Liver (tissue), 3 donors: Measurements from ENCODE around the gene APOA1.

ENCODE experiments used
- CTCF ChIP-seq: fragments of 150-350 bp; IDR thresholded peaks from 2 replicates; pipeline ENCODE4 v1.5.1; 2017; ENCODE audit warnings: improper control_type of control experiment, low read depth, low read length; ENCODE audit not compliant: missing input control
- EGR1 ChIP-seq, 2 donors: IDR thresholded peaks; 2 replicates each; pipeline ENCODE4 v1.6.1; 2016 to 2018; ENCODE audit warnings: antibody characterized with exemption in 2 of 2, low read depth in 2 of 2
- FOXA1 ChIP-seq: IDR thresholded peaks from 2 replicates; pipeline ENCODE4 v1.6.1; 2016; ENCODE audit warnings: antibody characterized with exemption
- GABPA ChIP-seq, 2 donors: IDR thresholded peaks in 1 of 2; conservative IDR thresholded peaks in 1 of 2; 2 replicates each; pipeline ENCODE4 v1.6.1; 2016; ENCODE audit warnings: antibody characterized with exemption in 2 of 2, mild to moderate bottlenecking in 1 of 2, moderate library complexity in 1 of 2
- HNF4A ChIP-seq, 2 donors: conservative IDR thresholded peaks; 2 replicates each; pipeline ENCODE4 v1.6.1; 2016; ENCODE audit warnings: antibody characterized with exemption in 2 of 2, mild to moderate bottlenecking in 2 of 2
- RAD21 ChIP-seq, 2 donors: IDR thresholded peaks; 2 replicates each; pipeline ENCODE4 v1.6.1; 2016; ENCODE audit warnings: antibody characterized with exemption in 2 of 2, mild to moderate bottlenecking in 2 of 2
- REST ChIP-seq: IDR thresholded peaks from 2 replicates; pipeline ENCODE4 v1.6.1; 2016; ENCODE audit warnings: antibody characterized with exemption, mild to moderate bottlenecking
- RXRA ChIP-seq, 2 donors: IDR thresholded peaks; 2 replicates each; pipeline ENCODE4 v1.6.1; 2017 to 2018; ENCODE audit warnings: antibody characterized with exemption in 2 of 2, mild to moderate bottlenecking in 1 of 2
- TAF1 ChIP-seq: conservative IDR thresholded peaks from 2 replicates; pipeline ENCODE4 v1.6.1; 2016; ENCODE audit warnings: antibody characterized with exemption, mild to moderate bottlenecking
- YY1 ChIP-seq: IDR thresholded peaks from 2 replicates; pipeline ENCODE4 v1.6.1; 2016; ENCODE audit warnings: antibody characterized with exemption, mild to moderate bottlenecking
- TF ChIP-seq, protein P1 (sequence below): IDR thresholded peaks from 2 replicates; pipeline ENCODE4 v1.6.1; 2016; ENCODE audit warnings: antibody characterized with exemption
- TF ChIP-seq, protein P2 (sequence below): IDR thresholded peaks from 2 replicates; pipeline ENCODE4 v1.6.1; 2016; ENCODE audit warnings: antibody characterized with exemption
- TF ChIP-seq, protein P3 (sequence below): IDR thresholded peaks from 2 replicates; pipeline ENCODE4 v1.6.1; 2016; ENCODE audit warnings: antibody characterized with exemption
- donor health status: healthy.
- donor health status: healthy.

- TF ChIP-seq CTCF (no peak), RAD21 (IDR thresholded peaks at IDR 0.05) (peak; percentile 20 to 28), HNF4A (conservative IDR thresholded peaks at IDR 0.05) (peak; percentile 87), REST (peak; percentile 11), FOXA1 (no peak), EGR1 (IDR thresholded peaks at IDR 0.05; ENCODE audit: low read depth in 2 of 2) (no peak), TAF1 (peak; percentile 20), RXRA (IDR thresholded peaks at IDR 0.05) (peak; percentile 64 to 68), YY1 (no peak), GABPA (IDR thresholded peaks at IDR 0.05 in 1 of 2, conservative IDR thresholded peaks at IDR 0.05 in 1 of 2) (no peak)
- TF ChIP-seq, protein P1, sequence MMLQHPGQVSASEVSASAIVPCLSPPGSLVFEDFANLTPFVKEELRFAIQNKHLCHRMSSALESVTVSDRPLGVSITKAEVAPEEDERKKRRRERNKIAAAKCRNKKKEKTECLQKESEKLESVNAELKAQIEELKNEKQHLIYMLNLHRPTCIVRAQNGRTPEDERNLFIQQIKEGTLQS, result no peak
- TF ChIP-seq, protein P2, sequence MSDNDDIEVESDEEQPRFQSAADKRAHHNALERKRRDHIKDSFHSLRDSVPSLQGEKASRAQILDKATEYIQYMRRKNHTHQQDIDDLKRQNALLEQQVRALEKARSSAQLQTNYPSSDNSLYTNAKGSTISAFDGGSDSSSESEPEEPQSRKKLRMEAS, result peak; percentile 1
- TF ChIP-seq, protein P3, sequence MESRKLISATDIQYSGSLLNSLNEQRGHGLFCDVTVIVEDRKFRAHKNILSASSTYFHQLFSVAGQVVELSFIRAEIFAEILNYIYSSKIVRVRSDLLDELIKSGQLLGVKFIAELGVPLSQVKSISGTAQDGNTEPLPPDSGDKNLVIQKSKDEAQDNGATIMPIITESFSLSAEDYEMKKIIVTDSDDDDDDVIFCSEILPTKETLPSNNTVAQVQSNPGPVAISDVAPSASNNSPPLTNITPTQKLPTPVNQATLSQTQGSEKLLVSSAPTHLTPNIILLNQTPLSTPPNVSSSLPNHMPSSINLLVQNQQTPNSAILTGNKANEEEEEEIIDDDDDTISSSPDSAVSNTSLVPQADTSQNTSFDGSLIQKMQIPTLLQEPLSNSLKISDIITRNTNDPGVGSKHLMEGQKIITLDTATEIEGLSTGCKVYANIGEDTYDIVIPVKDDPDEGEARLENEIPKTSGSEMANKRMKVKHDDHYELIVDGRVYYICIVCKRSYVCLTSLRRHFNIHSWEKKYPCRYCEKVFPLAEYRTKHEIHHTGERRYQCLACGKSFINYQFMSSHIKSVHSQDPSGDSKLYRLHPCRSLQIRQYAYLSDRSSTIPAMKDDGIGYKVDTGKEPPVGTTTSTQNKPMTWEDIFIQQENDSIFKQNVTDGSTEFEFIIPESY, result peak; percentile 10
Measured at GRCh38 chr11:116833816-116834534, 3.4 kb downstream of the APOA1 start.
